Suprapubic skin (tissue), 4 donors: ENCODE data around the gene FOXJ3. TPM values are rescaled to one million over a fixed set of nuclear protein-coding genes. Genes with fewer than 3 reads are reported as not detected.

Source experiments
- DNase-seq, 2 donors: peaks; one replicate each; pipeline ENCODE4 v3.0.0-alpha.2; 2019; ENCODE audit warnings: low spot score in 2 of 2
- H3K27ac ChIP-seq: fragments of 200-600 bp; sonication (generic); one replicate; pipeline ENCODE4 v1.5.1; 2019
- H3K27me3 ChIP-seq: fragments of 200-600 bp; sonication (generic); one replicate; pipeline ENCODE4 v1.5.1; 2019
- H3K36me3 ChIP-seq: fragments of 200-600 bp; sonication (generic); one replicate; pipeline ENCODE4 v1.5.1; 2019
- H3K4me1 ChIP-seq: fragments of 200-600 bp; sonication (generic); one replicate; pipeline ENCODE4 v1.5.1; 2019
- H3K4me3 ChIP-seq: fragments of 200-600 bp; sonication (generic); one replicate; pipeline ENCODE4 v1.5.1; 2019; ENCODE audit warnings: mild to moderate bottlenecking
- H3K9me3 ChIP-seq: fragments of 200-600 bp; sonication (generic); one replicate; pipeline ENCODE4 v1.5.1; 2019
- CTCF ChIP-seq, 2 donors: fragments of 200-600 bp in 1 of 2; fragments of 450-650 bp in 1 of 2; sonication (generic) in 1 of 2; IDR thresholded peaks; one replicate each; pipeline ENCODE4 v1.5.1; 2016 to 2019; ENCODE audit warnings: antibody characterized with exemption in 2 of 2, mild to moderate bottlenecking in 1 of 2, moderate library complexity in 1 of 2
- EP300 ChIP-seq: sonication (generic); formaldehyde crosslinking; IDR thresholded peaks from one replicate; pipeline ENCODE4 v1.6.1; 2017; ENCODE audit warnings: antibody characterized with exemption
- POLR2A ChIP-seq, 2 donors: fragments of 450-650 bp; IDR thresholded peaks; one replicate each; pipeline ENCODE4 v1.6.1; 2017; ENCODE audit warnings: antibody characterized with exemption in 2 of 2, mild to moderate bottlenecking in 2 of 2, moderate library complexity in 2 of 2
- POLR2AphosphoS5 ChIP-seq, 3 donors: sonication (generic); formaldehyde crosslinking; IDR thresholded peaks; one replicate each; pipeline ENCODE4 v1.6.1; 2017; ENCODE audit warnings: antibody characterized with exemption in 3 of 3
- WGBS: methylation state at CpG from one replicate; pipeline ENCODE4 v1.1.5; 2018; 5-methylcytosine and 5-hydroxymethylcytosine counted together
- total RNA-seq, 4 donors: library from RNA; depleted of rRNA; stranded (reverse); fragments of >200 nt; gene quantifications; one replicate each; pipeline ENCODE4 v1.1.0, GENCODE V29; 2016

Gene FOXJ3
- total RNA-seq, 4 donors from 2014 or later, result 37.0 to 71.0 (median 41.1) TPM

GRCh38 chr1:42221952-42222606 is 113.0 kb downstream of the FOXJ3 start:
- 90% methylated on average over 2 of the region's 2 CpGs for WGBS
- H3K27me3 ChIP-seq, result no peaks in the 10 kb centered on the region
- no peak overlapping the region for H3K27ac ChIP-seq
- TF ChIP-seq POLR2A (IDR thresholded peaks at IDR 0.05) (no peak), POLR2AphosphoS5 (IDR thresholded peaks at IDR 0.05) (no peak), CTCF (IDR thresholded peaks at IDR 0.05) (no peak), EP300 (no peak)
- no peak overlapping the region for H3K4me3 ChIP-seq
- no peak for DNase-seq
- no peaks in the 10 kb centered on the region for H3K9me3 ChIP-seq
- no peaks in the 10 kb centered on the region for H3K4me1 ChIP-seq
- H3K36me3 ChIP-seq, result no peaks in the 10 kb centered on the region

GRCh38 chr1:42221456-42221855 is 113.6 kb downstream of the FOXJ3 start:
- 97% methylated on average over 2 of the region's 2 CpGs for WGBS
- Histone ChIP-seq H3K27me3 (no peaks in the 10 kb centered on the region), H3K4me3 (no peak overlapping the region), H3K36me3 (no peaks in the 10 kb centered on the region), H3K27ac (no peak overlapping the region), H3K4me1 (no peaks in the 10 kb centered on the region), H3K9me3 (no peaks in the 10 kb centered on the region)
- DNase-seq, result no peak
- TF ChIP-seq POLR2A (IDR thresholded peaks at IDR 0.05), result no peak
- no peak for TF ChIP-seq CTCF (IDR thresholded peaks at IDR 0.05)
- TF ChIP-seq EP300, result no peak
- no peak for TF ChIP-seq POLR2AphosphoS5 (IDR thresholded peaks at IDR 0.05)

DNA sequence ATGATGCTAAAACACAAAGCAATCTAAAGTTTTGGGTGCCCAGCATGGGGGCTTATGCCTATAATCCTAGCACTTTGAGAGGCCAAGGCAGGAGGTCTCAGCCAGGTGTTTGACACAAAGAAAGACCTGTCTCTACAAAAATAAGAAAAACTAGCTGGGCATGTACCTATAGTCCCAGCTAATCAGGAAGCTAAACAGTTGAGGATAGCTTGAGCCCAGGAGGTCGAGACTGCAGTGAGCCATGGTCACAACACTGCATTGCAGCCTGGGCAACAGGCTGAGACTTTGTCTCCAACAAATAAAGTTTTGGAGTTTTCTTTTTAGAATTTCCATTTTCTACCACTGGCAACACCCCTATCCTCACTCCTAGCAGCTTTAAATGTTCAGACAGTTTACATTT is 115.4 kb downstream of the FOXJ3 start:
- TF ChIP-seq CTCF (IDR thresholded peaks at IDR 0.05), result no peak
- no peak for TF ChIP-seq EP300
- TF ChIP-seq POLR2AphosphoS5 (IDR thresholded peaks at IDR 0.05), result no peak
- no peak for TF ChIP-seq POLR2A (IDR thresholded peaks at IDR 0.05)
- DNase-seq, result no peak
- Histone ChIP-seq H3K9me3 (no peaks in the 10 kb centered on the region), H3K27ac (no peak overlapping the region), H3K27me3 (no peaks in the 10 kb centered on the region), H3K4me1 (peaks cover 3% of the 10 kb centered on the region), H3K36me3 (no peaks in the 10 kb centered on the region), H3K4me3 (no peak overlapping the region)
- WGBS, result 74% methylated on average over 1 of the region's 1 CpG

DNA sequence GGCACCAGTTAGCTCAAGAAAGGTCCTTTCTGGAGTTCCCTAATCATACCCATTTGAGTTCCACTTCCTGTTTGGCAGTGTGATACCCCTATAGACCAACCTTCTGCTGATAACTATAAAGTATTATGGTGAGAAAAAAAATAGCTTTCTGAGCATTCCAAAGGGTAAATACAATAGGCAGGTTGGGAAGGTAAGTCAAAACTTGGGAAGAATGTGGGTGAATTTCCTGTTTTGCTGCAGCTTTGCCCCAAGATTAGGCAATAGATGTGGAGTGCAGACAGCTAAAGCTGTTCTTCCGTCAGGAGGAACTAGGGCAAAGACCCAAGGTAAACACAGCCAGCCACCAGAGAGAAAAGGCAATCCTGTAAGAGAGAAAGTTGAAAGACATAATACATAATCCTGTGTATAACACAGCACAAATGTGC is 120.6 kb downstream of the FOXJ3 start:
- 62% methylated on average over 1 of the region's 1 CpG for WGBS
- DNase-seq, result no peak

DNA sequence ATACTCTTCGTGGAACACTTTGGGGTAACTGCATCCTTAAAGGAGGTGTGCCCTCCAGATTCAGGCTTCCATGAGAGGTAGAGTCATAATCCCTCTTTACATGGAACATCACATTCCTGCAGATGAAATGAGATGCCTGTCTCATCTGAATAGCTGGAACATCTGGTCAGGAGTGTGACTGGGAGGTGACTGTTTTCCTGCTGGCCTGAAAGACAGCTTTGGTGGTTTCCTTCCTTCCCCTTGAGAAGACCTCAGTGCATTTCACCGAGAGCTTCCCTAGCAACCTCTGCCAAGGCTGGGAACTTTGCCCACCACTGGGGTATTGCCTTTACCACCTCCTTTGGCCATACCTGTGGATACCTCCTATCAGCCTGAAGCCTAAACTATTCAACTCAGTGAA is 123.8 kb downstream of the FOXJ3 start:
- Histone ChIP-seq H3K4me3 (no peak overlapping the region), H3K27me3 (no peaks in the 10 kb centered on the region), H3K4me1 (peaks cover 27% of the 10 kb centered on the region), H3K9me3 (no peaks in the 10 kb centered on the region), H3K27ac (no peak overlapping the region), H3K36me3 (no peaks in the 10 kb centered on the region)
- no peak for TF ChIP-seq POLR2AphosphoS5 (IDR thresholded peaks at IDR 0.05)
- TF ChIP-seq POLR2A (IDR thresholded peaks at IDR 0.05), result no peak
- no peak for TF ChIP-seq CTCF (IDR thresholded peaks at IDR 0.05)
- TF ChIP-seq EP300, result no peak
- WGBS, result 87% methylated on average over 2 of the region's 2 CpGs
- DNase-seq, result no peak

More for the DNA sequence above, 120.6 kb downstream of the FOXJ3 start:
- TF ChIP-seq EP300 (no peak), POLR2AphosphoS5 (IDR thresholded peaks at IDR 0.05) (no peak), CTCF (IDR thresholded peaks at IDR 0.05) (no peak), POLR2A (IDR thresholded peaks at IDR 0.05) (no peak)
- no peaks in the 10 kb centered on the region for H3K9me3 ChIP-seq
- no peak overlapping the region for H3K27ac ChIP-seq
- peaks cover 24% of the 10 kb centered on the region for H3K4me1 ChIP-seq
- no peaks in the 10 kb centered on the region for H3K27me3 ChIP-seq
- H3K36me3 ChIP-seq, result no peaks in the 10 kb centered on the region
- no peak overlapping the region for H3K4me3 ChIP-seq
